Upper lobe of right lung (tissue), 1 donor: ENCODE data around the gene GSK3B. TPM values are rescaled to one million over a fixed set of nuclear protein-coding genes. Genes with fewer than 3 reads are reported as not detected.

Source experiments
- ATAC-seq: fragments of 200-7000 bp; cut with Tn5 transposase; one replicate; pipeline ENCODE4 v1.9.1; 2020; ENCODE audit warnings: mild to moderate bottlenecking, moderate library complexity
- DNase-seq: peaks from one replicate; pipeline ENCODE4 v3.0.0-alpha.2; 2020
- H3K27ac ChIP-seq: fragments of 200-600 bp; one replicate; pipeline ENCODE4 v1.8.0; 2022
- H3K27me3 ChIP-seq: fragments of 200-600 bp; one replicate; pipeline ENCODE4 v1.8.0; 2022; ENCODE audit warnings: mild to moderate bottlenecking
- H3K36me3 ChIP-seq: fragments of 200-600 bp; one replicate; pipeline ENCODE4 v1.8.0; 2022
- H3K4me1 ChIP-seq: fragments of 200-600 bp; one replicate; pipeline ENCODE4 v1.8.0; 2022
- H3K4me3 ChIP-seq: fragments of 200-600 bp; one replicate; pipeline ENCODE4 v1.8.0; 2022; ENCODE audit warnings: mild to moderate bottlenecking
- H3K9me3 ChIP-seq: fragments of 200-600 bp; one replicate; pipeline ENCODE4 v1.8.0; 2022
- CTCF ChIP-seq: fragments of 200-600 bp; IDR thresholded peaks from one replicate; pipeline ENCODE4 v1.8.0; 2022; ENCODE audit warnings: antibody characterized with exemption
- intact Hi-C: fragments of 100-400 bp; cut with DNase I; formaldehyde crosslinking; loops from one replicate; pipeline ENCODE4 v1.11.0; 2022
- total RNA-seq: library from RNA; stranded (reverse); fragmentation: NEBNext Ultra II Directional; extraction: Animal tissue kit (Norgen Biotek cat#: 25700); gene quantifications from one replicate; pipeline ENCODE4 v1.2.1, GENCODE V29; 2021
- donor health status: DM: no; HTN: yes; CAD: no; lungs with severe emphysema.

GSK3B gene
- total RNA-seq, 1 donor from 2014 or later: 55.2 TPM

DNA sequence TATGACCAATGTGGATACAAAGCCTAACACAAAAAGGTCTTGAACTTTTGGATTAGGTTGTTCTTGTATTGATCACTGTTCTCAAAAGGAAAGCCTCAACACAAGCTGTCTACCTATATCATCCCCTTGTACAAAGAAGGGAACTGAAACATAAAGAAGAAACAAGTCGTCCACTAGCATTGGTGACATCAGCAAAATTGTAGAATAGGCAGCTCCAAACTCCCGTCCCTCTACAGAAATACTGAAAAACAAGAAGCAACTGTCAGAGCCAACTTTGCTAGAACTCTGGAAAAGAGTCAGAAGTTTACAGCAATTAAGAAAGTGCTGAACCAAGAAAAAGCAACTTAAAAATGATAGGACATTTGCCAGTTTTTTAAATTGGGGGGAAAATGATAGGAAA is 319.8 kb downstream of the GSK3B start:
- ATAC-seq: no peak
- H3K27me3 ChIP-seq: no peaks in the 10 kb centered on the region
- H3K27ac ChIP-seq: no peak overlapping the region
- H3K9me3 ChIP-seq: no peaks in the 10 kb centered on the region
- no peaks in the 10 kb centered on the region for H3K4me1 ChIP-seq
- TF ChIP-seq CTCF: no peak
- H3K36me3 ChIP-seq: no peaks in the 10 kb centered on the region
- H3K4me3 ChIP-seq: no peak overlapping the region
- no peak for DNase-seq
- intact Hi-C loops: no loop called here

Other genes starting within 250 kb of the GSK3B start
- 0.09 TPM for gene GPR156, start 190.8 kb upstream of the GSK3B start, total RNA-seq